HAP-1 (cell line): ENCODE results near the gene RPS6KA2.

ENCODE experiments used
- DNase-seq, 2 experiments: peaks; one replicate each; pipeline ENCODE4 v3.0.0-alpha.2; 2016 to 2020; ENCODE audit warnings: low spot score in 2 of 2
- H3K27me3 ChIP-seq: fragments of 250-450 bp; sonication (Bioruptor Pico); 2 replicates; pipeline ENCODE4 v1.5.1; 2020; ENCODE audit warnings: low read depth, mild to moderate bottlenecking, moderate library complexity
- H3K36me3 ChIP-seq: fragments of 250-450 bp; sonication (Bioruptor Pico); replicated peaks from 2 replicates; pipeline ENCODE4 v1.5.1; 2020; ENCODE audit warnings: mild to moderate bottlenecking
- H3K4me1 ChIP-seq: fragments of 250-450 bp; sonication (Bioruptor Pico); 2 replicates; pipeline ENCODE4 v1.5.1; 2020; ENCODE audit warnings: mild to moderate bottlenecking
- H3K4me3 ChIP-seq: fragments of 250-450 bp; sonication (Bioruptor Pico); 2 replicates; pipeline ENCODE4 v1.5.1; 2020; ENCODE audit warnings: mild to moderate bottlenecking, moderate library complexity
- H3K9me3 ChIP-seq: fragments of 250-450 bp; sonication (Bioruptor Pico); 2 replicates; pipeline ENCODE4 v1.5.1; 2020; ENCODE audit warnings: mild to moderate bottlenecking, moderate library complexity
- in situ Hi-C: fragments of 300-500 bp; cut with MboI; formaldehyde crosslinking; loops from 3 replicates; pipeline ENCODE4 v1.14.3; 2020; ENCODE audit warnings: low sequenced_read_pairs, inconsistent platforms, mixed read lengths

Gene RPS6KA2

DNA sequence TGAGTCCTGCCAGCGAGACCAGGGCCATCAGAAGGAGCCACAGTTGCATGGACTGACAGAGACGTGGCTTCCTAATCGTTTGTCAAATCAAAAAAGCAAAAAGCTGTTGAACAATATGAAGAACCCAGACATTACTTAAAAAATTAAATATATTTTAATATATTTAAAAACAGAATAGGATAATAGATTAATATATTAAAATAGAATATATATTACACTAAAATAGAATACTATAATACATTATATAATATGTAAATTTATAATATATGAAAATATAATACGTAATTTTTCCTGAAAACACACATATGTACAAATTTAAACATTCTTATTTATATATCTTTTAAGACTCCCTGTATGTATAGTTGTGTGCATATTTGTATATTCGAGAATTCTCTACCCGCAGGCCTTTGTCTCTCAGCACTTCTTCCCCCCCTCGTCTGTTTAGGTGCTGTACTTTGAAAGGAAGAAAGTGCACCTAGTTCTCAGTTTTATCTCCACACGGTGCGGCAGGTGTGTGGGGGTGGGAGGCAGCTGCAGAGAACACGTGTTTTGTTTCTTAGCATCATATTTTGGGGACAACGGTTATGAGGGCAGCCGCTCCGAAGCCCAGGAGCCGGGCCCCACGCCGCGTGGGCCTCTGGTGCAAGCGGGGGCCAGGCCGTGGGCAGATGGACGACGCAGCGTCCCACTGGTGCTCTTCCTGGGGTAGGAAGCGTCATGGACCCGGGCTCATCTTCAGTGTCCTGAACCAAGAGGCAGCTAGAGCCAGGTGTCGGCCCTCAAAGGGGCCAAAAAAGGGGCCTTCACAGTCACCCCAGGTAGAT lies 172.1 kb downstream of the RPS6KA2 start:
- Histone ChIP-seq H3K36me3 (no peaks in the 10 kb centered on the region), H3K27me3 (no peaks in the 10 kb centered on the region), H3K4me1 (peaks cover 6% of the 10 kb centered on the region), H3K9me3 (no peaks in the 10 kb centered on the region), H3K4me3 (no peak overlapping the region)
- in situ Hi-C loops: no loop called here
- DNase-seq: no peak

DNA sequence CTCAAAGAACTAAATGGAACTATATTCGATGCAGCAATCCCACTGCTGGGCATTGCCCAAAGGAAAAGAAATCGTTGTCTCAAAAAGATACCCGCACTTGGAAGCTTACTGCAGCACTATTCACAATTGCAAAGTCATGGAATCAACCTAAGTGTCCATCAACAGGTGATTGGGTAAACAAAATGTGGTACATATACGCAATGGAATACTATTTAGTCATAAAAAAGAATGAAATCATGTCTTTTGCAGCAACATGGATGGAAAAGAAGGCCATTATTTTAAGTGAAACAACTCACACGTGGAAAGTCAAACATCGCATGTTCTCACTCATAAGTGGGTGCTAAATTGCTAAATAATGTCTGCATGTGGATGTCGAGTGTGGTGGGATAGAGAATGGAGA lies 173.4 kb downstream of the RPS6KA2 start:
- DNase-seq: no peak
- Histone ChIP-seq H3K27me3 (no peaks in the 10 kb centered on the region), H3K4me3 (no peak overlapping the region), H3K36me3 (no peaks in the 10 kb centered on the region), H3K4me1 (peaks cover 6% of the 10 kb centered on the region), H3K9me3 (no peaks in the 10 kb centered on the region)
- in situ Hi-C loops: no loop called here

DNA sequence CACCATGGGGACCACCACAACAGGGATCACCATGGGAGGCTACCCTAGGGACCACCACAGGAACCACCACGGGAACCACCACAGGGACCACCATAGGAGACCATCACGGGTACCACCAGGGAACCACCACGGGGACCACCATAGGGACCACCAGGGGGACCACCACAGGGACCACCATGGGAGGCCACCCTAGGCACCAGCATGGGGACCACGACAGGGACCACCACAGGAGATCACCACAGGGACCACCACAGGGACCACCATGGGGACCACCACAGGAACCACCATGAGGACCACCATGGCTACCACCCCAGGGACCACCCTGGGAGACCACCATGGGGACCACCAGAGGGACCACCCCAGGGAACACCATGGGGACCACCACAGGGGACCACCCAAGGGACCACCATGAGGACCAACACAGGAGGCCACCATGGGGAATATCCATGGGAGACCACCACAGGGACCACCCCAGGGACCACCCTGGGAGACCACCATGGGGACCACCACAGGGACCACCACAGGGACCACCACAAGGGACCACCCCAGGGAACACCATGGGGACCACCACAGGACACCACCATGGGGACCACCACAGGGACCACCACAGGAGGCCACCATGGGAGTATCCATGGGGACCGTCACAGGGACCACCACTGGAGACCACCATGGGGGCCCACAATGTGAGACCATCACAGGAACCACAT lies 176.7 kb downstream of the RPS6KA2 start:
- Histone ChIP-seq H3K9me3 (no peaks in the 10 kb centered on the region), H3K4me1 (no peaks in the 10 kb centered on the region), H3K4me3 (no peak overlapping the region), H3K27me3 (no peaks in the 10 kb centered on the region), H3K36me3 (no peaks in the 10 kb centered on the region)
- DNase-seq: no peak
- in situ Hi-C loops: no loop called here

DNA sequence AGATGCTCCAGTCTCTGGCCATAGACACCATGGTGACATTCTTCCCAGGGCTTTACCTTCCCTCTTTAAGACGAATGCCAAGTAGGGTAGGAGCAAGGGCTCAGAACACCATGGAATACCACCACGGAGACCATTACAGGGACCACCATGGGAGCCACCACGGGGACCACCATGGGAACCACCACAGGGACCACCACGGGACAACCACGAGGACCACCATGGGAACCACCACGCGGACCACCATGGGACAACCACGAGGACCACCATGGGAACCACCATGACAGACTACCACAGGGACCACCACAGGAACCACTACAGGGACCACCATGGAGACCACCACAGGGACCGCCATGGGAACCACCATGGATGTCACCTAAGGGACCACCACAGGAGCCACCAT lies 177.4 kb downstream of the RPS6KA2 start:
- DNase-seq: no peak
- in situ Hi-C loops: no loop called here
- Histone ChIP-seq H3K36me3 (no peaks in the 10 kb centered on the region), H3K9me3 (no peaks in the 10 kb centered on the region), H3K4me1 (no peaks in the 10 kb centered on the region), H3K27me3 (no peaks in the 10 kb centered on the region), H3K4me3 (no peak overlapping the region)

DNA sequence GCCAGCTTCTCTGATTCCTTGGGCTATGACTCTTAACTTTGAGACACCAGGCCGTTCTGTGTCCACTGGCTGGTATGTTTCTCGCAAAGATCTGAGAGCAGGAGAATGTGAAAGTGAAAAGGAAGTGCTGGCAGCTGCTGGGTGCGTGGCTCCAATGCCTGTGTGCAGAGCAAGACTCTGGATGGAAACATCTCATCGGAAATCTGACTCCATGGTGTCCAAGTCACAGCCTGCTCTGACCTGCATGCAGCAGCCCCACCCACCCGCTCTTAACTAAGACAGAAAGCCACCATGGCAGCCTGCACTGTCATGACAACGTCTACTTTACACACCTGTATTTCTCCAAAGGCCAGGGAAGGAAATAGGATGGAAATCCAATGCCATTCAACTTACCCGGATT lies 178.0 kb downstream of the RPS6KA2 start:
- no peak for DNase-seq
- no peaks in the 10 kb centered on the region for H3K4me1 ChIP-seq
- no peaks in the 10 kb centered on the region for H3K27me3 ChIP-seq
- no peaks in the 10 kb centered on the region for H3K36me3 ChIP-seq
- H3K4me3 ChIP-seq: no peak overlapping the region
- H3K9me3 ChIP-seq: no peaks in the 10 kb centered on the region
- in situ Hi-C loops: no loop called here

DNA sequence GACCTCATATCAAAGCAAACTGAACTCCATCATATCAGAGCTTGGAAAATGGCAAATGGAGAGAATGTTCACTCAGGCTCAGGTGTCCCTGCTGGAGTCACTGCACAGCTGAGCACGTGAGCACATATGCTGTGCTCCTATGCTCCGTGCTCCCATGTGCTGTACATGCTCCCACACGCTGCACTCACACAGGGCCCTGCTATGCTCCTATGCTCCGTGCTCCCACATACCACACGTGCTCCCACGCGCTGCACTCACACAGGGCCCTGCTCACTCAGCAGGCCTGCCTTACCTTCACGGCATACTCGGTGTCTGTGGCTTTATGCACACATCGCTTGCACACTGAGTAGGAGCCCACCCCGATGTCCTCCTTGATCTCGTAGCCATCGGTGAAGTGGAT lies 178.6 kb downstream of the RPS6KA2 start:
- Histone ChIP-seq H3K36me3 (no peaks in the 10 kb centered on the region), H3K4me3 (no peak overlapping the region), H3K9me3 (no peaks in the 10 kb centered on the region), H3K4me1 (no peaks in the 10 kb centered on the region), H3K27me3 (no peaks in the 10 kb centered on the region)
- in situ Hi-C loops: no loop called here
- no peak for DNase-seq

DNA sequence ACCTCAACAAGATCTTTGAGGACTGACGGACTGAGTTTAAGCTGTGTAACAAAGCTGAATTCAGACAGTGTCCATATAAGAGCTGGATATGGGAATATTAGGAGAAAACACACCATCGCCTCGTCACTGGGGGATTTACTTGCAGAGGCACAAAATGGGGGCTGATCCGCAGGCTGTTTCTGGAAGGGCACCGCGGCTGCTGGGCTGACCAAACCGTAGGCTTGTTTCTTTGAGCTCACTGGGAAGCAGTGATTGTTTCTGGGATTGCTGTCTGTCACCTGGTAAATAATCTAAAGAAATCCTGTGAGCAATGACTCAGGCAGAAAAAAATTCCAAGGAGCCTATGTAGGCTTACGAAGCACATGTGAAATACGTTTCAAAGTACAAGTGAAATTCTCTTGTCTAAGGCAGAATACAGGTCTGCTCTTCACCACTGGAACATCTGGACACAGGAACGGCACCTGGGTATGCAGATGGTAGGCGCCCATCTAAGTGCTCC lies 180.4 kb downstream of the RPS6KA2 start:
- H3K4me1 ChIP-seq: no peaks in the 10 kb centered on the region
- no peak overlapping the region for H3K4me3 ChIP-seq
- in situ Hi-C loops: no loop called here
- H3K9me3 ChIP-seq: no peaks in the 10 kb centered on the region
- no peak for DNase-seq
- H3K36me3 ChIP-seq: no peaks in the 10 kb centered on the region
- no peaks in the 10 kb centered on the region for H3K27me3 ChIP-seq

DNA sequence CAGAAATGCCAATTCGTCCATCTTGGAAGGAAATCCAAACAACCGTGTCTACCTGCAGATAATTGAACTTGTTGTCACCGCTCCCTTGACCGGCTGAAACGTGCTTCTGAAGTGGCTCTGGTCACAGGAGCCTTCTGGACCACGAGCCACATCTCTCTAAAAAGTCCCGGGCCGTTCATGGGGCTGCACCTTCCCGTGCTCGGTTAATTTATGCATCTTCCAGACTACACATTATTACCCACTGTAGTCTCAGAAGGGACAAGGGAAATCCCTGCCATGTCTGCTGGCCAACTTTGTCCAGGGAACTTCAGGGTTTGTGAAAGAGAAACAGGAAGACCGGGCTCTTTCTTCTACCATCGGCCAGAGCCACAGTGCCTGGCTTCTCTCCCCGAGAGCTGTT lies 180.9 kb downstream of the RPS6KA2 start:
- H3K9me3 ChIP-seq: no peaks in the 10 kb centered on the region
- H3K36me3 ChIP-seq: no peaks in the 10 kb centered on the region
- in situ Hi-C loops: no loop called here
- H3K4me3 ChIP-seq: no peak overlapping the region
- H3K27me3 ChIP-seq: no peaks in the 10 kb centered on the region
- H3K4me1 ChIP-seq: no peaks in the 10 kb centered on the region
- no peak for DNase-seq

DNA sequence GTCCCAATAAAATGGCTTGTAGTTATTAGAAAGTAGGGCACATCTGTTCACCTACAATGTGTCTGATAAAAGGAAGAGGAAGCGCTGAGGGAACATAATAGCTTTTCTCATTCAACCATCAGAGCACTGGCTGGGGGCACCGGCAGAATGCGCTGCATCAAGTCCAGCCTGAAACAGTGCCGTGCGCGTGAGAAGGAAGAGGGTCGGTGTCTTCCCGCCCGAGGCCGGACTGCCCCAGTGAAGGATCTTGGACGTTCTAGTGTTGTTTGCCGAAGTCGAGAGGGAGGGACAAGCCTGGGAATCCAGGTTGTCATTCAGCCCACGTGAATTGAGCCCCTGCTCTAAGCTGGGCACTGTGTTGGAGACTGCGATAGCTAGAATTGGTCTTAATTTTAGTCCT lies 182.6 kb downstream of the RPS6KA2 start:
- Histone ChIP-seq H3K4me3 (no peak overlapping the region), H3K9me3 (no peaks in the 10 kb centered on the region), H3K36me3 (no peaks in the 10 kb centered on the region), H3K4me1 (no peaks in the 10 kb centered on the region), H3K27me3 (no peaks in the 10 kb centered on the region)
- DNase-seq: no peak
- in situ Hi-C loops: no loop called here

DNA sequence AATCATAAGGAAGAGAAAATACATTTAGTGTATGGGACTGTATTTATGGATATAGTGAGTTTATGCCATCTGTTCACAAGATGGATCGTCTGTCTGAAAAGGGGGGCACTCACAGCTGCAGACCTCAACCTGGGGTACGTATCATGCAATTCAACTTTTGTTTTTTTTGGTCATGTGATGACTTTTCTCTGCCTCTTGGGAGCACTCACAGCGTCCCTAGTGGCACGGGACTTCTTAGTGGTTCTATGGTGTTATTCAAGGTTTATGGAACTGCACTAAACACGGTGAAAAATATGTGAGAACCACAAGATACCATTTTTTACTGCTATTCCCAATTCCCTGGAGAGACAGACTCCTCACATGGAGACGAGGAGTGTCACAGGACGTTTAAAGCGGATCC lies 183.9 kb downstream of the RPS6KA2 start:
- Histone ChIP-seq H3K4me3 (no peak overlapping the region), H3K27me3 (no peaks in the 10 kb centered on the region), H3K36me3 (no peaks in the 10 kb centered on the region), H3K9me3 (no peaks in the 10 kb centered on the region), H3K4me1 (no peaks in the 10 kb centered on the region)
- in situ Hi-C loops: no loop called here
- DNase-seq: no peak

DNA sequence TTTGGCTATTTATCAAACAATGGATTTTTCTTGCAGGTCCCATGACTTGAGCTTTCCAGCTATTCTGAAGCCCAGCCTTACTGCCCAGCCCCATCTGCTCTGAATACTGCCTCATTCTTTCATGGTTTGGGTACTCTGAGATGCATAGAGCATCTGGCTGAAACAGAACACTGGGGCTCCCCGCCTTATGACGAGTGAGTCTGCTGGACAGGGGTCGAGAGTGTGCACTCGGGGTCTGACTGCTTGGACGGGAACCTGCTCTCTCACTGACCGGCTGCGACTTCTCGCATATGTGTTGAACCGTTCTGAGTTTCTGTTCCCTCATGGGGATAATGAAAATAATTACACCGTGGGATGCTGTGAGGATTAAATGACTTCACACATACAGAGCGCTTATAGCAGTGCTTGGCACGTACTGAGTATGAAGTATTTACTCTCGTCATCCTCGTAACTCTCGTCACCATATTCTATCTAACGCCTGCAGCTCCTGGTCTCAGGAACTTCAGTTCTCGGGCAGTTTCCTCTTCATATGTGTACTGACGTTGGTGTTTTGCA lies 184.8 kb downstream of the RPS6KA2 start:
- Histone ChIP-seq H3K27me3 (no peaks in the 10 kb centered on the region), H3K4me1 (no peaks in the 10 kb centered on the region), H3K4me3 (no peak overlapping the region), H3K36me3 (no peaks in the 10 kb centered on the region), H3K9me3 (no peaks in the 10 kb centered on the region)
- in situ Hi-C loops: no loop called here
- no peak for DNase-seq

DNA sequence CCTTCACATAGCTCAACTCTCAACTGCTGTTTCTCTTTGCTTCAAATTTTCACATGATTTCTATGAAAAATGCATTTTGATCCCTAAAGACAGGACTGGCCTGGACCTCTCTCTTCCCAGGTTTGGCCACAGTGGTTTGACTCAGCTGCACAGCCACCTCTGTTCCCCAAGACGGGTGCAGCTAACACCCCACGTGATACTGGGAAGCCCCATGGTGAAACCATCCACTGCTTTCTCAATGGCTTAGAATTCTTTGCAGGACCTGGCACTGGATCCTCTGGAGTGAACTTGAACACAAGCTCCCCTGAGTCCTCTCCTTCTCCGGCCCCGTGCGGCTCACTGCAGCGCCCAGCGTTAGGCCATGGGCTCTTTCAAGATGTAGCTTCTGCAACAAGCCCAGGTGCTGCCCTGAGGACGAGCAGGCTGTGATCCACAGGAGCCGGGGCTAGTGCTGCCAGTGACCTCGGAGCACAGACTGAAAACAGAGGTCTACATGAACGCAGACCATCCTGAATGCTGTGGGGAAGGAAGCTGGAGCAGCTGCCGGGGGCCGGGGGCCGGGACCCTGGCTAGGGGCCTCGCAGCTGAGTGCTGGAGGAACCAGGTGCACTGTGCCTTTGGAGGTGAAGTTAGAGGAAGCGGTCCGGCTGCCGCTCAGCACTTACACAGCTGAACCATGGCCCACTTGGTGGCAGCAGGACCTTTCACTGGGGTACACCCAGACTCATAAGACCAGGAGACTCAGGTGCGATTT lies 185.5 kb downstream of the RPS6KA2 start:
- in situ Hi-C loops: no loop called here
- no peaks in the 10 kb centered on the region for H3K27me3 ChIP-seq
- no peaks in the 10 kb centered on the region for H3K36me3 ChIP-seq
- no peaks in the 10 kb centered on the region for H3K4me1 ChIP-seq
- DNase-seq: no peak
- no peak overlapping the region for H3K4me3 ChIP-seq
- H3K9me3 ChIP-seq: no peaks in the 10 kb centered on the region

DNA sequence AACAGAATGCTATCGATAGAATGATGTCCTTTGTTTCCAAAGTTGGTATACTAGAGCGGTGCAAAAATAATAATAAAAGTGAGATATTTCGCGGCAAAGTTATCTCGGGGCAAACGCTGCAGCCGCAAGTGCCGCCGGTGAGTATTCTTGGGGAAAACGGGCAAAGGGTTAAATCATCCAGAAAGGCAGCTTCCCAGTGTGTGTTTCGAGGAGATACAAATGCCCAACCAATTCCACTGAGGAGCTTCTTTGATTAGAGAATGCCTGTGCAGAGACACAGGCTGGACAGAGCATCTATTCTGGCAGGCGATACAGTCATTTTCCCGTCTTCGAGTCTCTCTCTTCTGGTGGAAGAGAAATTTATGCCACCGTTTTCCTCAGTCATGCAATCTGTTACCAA lies 186.3 kb downstream of the RPS6KA2 start:
- in situ Hi-C loops: no loop called here
- Histone ChIP-seq H3K36me3 (no peaks in the 10 kb centered on the region), H3K4me1 (no peaks in the 10 kb centered on the region), H3K27me3 (no peaks in the 10 kb centered on the region), H3K4me3 (no peak overlapping the region), H3K9me3 (no peaks in the 10 kb centered on the region)
- DNase-seq: no peak

DNA sequence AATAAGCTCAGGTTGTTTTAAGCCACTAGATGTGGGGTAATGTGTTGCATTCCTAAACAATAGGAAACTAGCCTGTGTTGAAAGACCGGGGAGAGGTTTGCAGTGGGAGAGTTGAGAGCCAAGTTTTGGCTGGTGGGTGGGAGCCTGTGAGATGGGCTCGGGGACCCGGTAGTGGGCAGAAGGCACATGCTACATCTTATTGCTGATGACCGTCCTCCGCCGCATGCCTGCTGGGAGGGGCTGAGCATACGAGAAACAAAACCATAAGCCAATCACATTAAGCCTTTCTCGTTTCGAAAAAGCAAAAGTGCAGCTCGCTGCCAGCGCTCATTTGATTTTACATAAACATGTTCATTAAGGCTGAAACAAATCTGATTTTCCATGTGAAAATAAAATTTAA lies 186.9 kb downstream of the RPS6KA2 start:
- DNase-seq: no peak
- H3K4me1 ChIP-seq: no peaks in the 10 kb centered on the region
- in situ Hi-C loops: no loop called here
- no peaks in the 10 kb centered on the region for H3K9me3 ChIP-seq
- no peaks in the 10 kb centered on the region for H3K36me3 ChIP-seq
- H3K27me3 ChIP-seq: no peaks in the 10 kb centered on the region
- no peak overlapping the region for H3K4me3 ChIP-seq
